ENCODE measurements around the gene IDI2. TPM values are rescaled to one million over a fixed set of nuclear protein-coding genes. Genes with fewer than 3 reads are reported as not detected.

Gene IDI2
- polyA plus RNA-seq, 2 of the 4 experiments (the other 2 are of a cell fraction), result not detected

DNA sequence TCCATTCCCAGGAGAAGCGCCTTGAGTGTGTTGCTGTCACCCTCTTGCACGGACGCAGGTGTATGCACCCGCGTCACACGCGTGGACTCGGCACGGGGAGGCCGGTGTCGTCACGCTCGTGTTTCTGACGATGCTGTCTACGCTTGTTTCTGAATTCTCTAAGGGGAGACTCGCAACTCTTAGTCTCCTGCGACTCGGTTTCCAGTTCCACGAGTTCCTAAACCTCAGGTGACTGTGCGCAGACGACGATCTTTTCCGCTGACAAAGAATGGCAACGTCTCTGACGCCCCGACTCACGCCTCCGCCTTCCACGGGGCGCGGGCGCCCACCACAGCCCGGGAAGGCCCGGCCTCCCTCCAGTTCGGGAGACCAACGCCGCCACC lies 22.7 kb upstream of the IDI2 start:
- Histone ChIP-seq H3K4me2 (peak overlapping the region; percentile 90), H3K27ac (peak overlapping the region; percentile 90 to 91), H3K9me3 (no peaks in the 10 kb centered on the region), H3K4me3 (peak overlapping the region; percentile 88), H3K4me1 (peaks cover 23% of the 10 kb centered on the region)
- ChIA-PET CTCF (interaction anchor here (0.8 to 1.3 kb wide), 3 partner anchors 11 to 44 kb away, joined by 3 to 6 read pairs (median 4); no protein-coding TSS in a partner anchor), POLR2A (interaction anchor here (1.0 to 3.1 kb wide), 7 partner anchors 12 to 117 kb away, joined by 3 to 23 read pairs (median 4); partner anchors contain the start of genes GTPBP4 and LARP4B)
- FAIRE-seq (no peak), DNase-seq (ENCODE audit: low read depth in 1 of 2, low spot score in 1 of 2) (peak in 1 of 2 experiments; percentile 33), ATAC-seq (peak in 1 of 2 experiments; percentile 2; a peak in 4 of 6 replicates)
- TF ChIP-seq NPAS2 (CRISPR knock-in tag; IDR thresholded peaks at IDR 0.05; ENCODE audit: borderline replicate concordance) (no peak), EP300 (IDR thresholded peaks at IDR 0.05) (no peak), SREBF2 (IDR thresholded peaks at IDR 0.05) (no peak), FOSB (CRISPR knock-in tag; IDR thresholded peaks at IDR 0.05) (peak; percentile 81; the same call in 1 of the 2 replicates), FOSL2 (IDR thresholded peaks at IDR 0.05) (no peak), FOSL2 (CRISPR knock-in tag; IDR thresholded peaks at IDR 0.05) (no peak), PHF8 (IDR thresholded peaks at IDR 0.05; ENCODE audit: borderline replicate concordance, low read depth) (no peak; the same call in 1 of the 2 replicates), HOXA7 (CRISPR knock-in tag; IDR thresholded peaks at IDR 0.05) (peak; percentile 77; the same call in 1 of the 2 replicates), EHF (CRISPR knock-in tag; IDR thresholded peaks at IDR 0.05) (no peak), NFE2L2 (conservative IDR thresholded peaks at IDR 0.05; ENCODE audit: low read length) (no peak), CEBPB (IDR thresholded peaks at IDR 0.05) (no peak), RARB (CRISPR knock-in tag; IDR thresholded peaks at IDR 0.05) (0 out of 2 replicates have a peak, but pooled peaks have one; percentile 10), CBX2 (IDR thresholded peaks at IDR 0.05; ENCODE audit: borderline replicate concordance, low read depth) (no peak), ZFP36 (IDR thresholded peaks at IDR 0.05; ENCODE audit: borderline replicate concordance, partially characterized antibody) (no peak), ESRRA (IDR thresholded peaks at IDR 0.05; ENCODE audit: borderline replicate concordance, low read length) (no peak), ZNF302 (CRISPR knock-in tag; IDR thresholded peaks at IDR 0.05) (no peak), HOXB5 (CRISPR knock-in tag; IDR thresholded peaks at IDR 0.05) (no peak), JUN (IDR thresholded peaks at IDR 0.05) (no peak; a peak in 1 of 5 replicates), TFCP2L1 (CRISPR knock-in tag; IDR thresholded peaks at IDR 0.05) (no peak), HOXB13 (CRISPR knock-in tag; IDR thresholded peaks at IDR 0.05; ENCODE audit: low read depth) (no peak), GATA3 (IDR thresholded peaks at IDR 0.05; ENCODE audit: borderline replicate concordance) (no peak), CHD4 (IDR thresholded peaks at IDR 0.05; ENCODE audit: borderline replicate concordance) (no peak), CBX8 (IDR thresholded peaks at IDR 0.05) (no peak), MAFK (IDR thresholded peaks at IDR 0.05; ENCODE audit: partially characterized antibody) (no peak)
- TF ChIP-seq, protein P1, sequence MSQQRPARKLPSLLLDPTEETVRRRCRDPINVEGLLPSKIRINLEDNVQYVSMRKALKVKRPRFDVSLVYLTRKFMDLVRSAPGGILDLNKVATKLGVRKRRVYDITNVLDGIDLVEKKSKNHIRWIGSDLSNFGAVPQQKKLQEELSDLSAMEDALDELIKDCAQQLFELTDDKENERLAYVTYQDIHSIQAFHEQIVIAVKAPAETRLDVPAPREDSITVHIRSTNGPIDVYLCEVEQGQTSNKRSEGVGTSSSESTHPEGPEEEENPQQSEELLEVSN (IDR thresholded peaks at IDR 0.05; ENCODE audit: borderline replicate concordance, low read depth), result no peak
- TF ChIP-seq, protein P2, sequence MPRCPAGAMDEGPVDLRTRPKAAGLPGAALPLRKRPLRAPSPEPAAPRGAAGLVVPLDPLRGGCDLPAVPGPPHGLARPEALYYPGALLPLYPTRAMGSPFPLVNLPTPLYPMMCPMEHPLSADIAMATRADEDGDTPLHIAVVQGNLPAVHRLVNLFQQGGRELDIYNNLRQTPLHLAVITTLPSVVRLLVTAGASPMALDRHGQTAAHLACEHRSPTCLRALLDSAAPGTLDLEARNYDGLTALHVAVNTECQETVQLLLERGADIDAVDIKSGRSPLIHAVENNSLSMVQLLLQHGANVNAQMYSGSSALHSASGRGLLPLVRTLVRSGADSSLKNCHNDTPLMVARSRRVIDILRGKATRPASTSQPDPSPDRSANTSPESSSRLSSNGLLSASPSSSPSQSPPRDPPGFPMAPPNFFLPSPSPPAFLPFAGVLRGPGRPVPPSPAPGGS (IDR thresholded peaks at IDR 0.05), result no peak
- TF ChIP-seq, protein P3, sequence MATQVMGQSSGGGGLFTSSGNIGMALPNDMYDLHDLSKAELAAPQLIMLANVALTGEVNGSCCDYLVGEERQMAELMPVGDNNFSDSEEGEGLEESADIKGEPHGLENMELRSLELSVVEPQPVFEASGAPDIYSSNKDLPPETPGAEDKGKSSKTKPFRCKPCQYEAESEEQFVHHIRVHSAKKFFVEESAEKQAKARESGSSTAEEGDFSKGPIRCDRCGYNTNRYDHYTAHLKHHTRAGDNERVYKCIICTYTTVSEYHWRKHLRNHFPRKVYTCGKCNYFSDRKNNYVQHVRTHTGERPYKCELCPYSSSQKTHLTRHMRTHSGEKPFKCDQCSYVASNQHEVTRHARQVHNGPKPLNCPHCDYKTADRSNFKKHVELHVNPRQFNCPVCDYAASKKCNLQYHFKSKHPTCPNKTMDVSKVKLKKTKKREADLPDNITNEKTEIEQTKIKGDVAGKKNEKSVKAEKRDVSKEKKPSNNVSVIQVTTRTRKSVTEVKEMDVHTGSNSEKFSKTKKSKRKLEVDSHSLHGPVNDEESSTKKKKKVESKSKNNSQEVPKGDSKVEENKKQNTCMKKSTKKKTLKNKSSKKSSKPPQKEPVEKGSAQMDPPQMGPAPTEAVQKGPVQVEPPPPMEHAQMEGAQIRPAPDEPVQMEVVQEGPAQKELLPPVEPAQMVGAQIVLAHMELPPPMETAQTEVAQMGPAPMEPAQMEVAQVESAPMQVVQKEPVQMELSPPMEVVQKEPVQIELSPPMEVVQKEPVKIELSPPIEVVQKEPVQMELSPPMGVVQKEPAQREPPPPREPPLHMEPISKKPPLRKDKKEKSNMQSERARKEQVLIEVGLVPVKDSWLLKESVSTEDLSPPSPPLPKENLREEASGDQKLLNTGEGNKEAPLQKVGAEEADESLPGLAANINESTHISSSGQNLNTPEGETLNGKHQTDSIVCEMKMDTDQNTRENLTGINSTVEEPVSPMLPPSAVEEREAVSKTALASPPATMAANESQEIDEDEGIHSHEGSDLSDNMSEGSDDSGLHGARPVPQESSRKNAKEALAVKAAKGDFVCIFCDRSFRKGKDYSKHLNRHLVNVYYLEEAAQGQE (IDR thresholded peaks at IDR 0.05), result no peak
- TF ChIP-seq, protein P4, sequence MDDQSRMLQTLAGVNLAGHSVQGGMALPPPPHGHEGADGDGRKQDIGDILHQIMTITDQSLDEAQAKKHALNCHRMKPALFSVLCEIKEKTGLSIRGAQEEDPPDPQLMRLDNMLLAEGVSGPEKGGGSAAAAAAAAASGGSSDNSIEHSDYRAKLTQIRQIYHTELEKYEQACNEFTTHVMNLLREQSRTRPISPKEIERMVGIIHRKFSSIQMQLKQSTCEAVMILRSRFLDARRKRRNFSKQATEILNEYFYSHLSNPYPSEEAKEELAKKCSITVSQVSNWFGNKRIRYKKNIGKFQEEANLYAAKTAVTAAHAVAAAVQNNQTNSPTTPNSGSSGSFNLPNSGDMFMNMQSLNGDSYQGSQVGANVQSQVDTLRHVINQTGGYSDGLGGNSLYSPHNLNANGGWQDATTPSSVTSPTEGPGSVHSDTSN (IDR thresholded peaks at IDR 0.05), result no peak
- TF ChIP-seq, protein P5, sequence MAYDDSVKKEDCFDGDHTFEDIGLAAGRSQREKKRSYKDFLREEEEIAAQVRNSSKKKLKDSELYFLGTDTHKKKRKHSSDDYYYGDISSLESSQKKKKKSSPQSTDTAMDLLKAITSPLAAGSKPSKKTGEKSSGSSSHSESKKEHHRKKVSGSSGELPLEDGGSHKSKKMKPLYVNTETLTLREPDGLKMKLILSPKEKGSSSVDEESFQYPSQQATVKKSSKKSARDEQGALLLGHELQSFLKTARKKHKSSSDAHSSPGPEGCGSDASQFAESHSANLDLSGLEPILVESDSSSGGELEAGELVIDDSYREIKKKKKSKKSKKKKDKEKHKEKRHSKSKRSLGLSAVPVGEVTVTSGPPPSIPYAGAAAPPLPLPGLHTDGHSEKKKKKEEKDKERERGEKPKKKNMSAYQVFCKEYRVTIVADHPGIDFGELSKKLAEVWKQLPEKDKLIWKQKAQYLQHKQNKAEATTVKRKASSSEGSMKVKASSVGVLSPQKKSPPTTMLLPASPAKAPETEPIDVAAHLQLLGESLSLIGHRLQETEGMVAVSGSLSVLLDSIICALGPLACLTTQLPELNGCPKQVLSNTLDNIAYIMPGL (CRISPR knock-in tag; IDR thresholded peaks at IDR 0.05; ENCODE audit: borderline replicate concordance), result 0 out of 2 replicates have a peak, but pooled peaks have one; percentile 24
- WGBS (ENCODE audit: missing lambda C conversion rate), result 1% methylated on average over 34 of the region's 37 CpGs

Data from A549 (cell line).